NB4 (cell line): ENCODE measurements around the gene SLC25A24.

Experiments
- CTCF ChIP-seq: IDR thresholded peaks from one replicate; pipeline ENCODE4 v1.5.1; 2012; ENCODE audit warnings: low read depth, low read length
- POLR2A ChIP-seq: IDR thresholded peaks from 2 replicates; pipeline ENCODE4 v1.6.1; 2011; ENCODE audit warnings: mild to moderate bottlenecking; ENCODE audit not compliant: insufficient read length; ENCODE audit errors: extremely low read depth
- TF ChIP-seq, protein P1 (sequence below): IDR thresholded peaks from 2 replicates; pipeline ENCODE4 v1.6.1; 2011; ENCODE audit warnings: low read depth, low read length

- TF ChIP-seq POLR2A: no peak
- TF ChIP-seq CTCF: no peak
- TF ChIP-seq, protein P1, sequence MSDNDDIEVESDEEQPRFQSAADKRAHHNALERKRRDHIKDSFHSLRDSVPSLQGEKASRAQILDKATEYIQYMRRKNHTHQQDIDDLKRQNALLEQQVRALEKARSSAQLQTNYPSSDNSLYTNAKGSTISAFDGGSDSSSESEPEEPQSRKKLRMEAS: no peak
These were observed 1.5 kb upstream of the SLC25A24 start for GRCh38 chr1:108201687-108202086.
